ENCODE data around the gene ITGB5. TPM values are rescaled to one million over a fixed set of nuclear protein-coding genes. Genes with fewer than 3 reads are reported as not detected.

ITGB5 gene
- total RNA-seq, 1 donor from 2014 or later = 161 TPM

- no peak for DNase-seq (ENCODE audit: low read depth, low spot score)
These were observed 26.1 kb downstream of the ITGB5 start for GRCh38 chr3:124861041-124861440.

- DNase-seq (ENCODE audit: low read depth, low spot score) = peak; percentile 82
These were observed 26.6 kb downstream of the ITGB5 start for GRCh38 chr3:124860599-124860998.

DNA sequence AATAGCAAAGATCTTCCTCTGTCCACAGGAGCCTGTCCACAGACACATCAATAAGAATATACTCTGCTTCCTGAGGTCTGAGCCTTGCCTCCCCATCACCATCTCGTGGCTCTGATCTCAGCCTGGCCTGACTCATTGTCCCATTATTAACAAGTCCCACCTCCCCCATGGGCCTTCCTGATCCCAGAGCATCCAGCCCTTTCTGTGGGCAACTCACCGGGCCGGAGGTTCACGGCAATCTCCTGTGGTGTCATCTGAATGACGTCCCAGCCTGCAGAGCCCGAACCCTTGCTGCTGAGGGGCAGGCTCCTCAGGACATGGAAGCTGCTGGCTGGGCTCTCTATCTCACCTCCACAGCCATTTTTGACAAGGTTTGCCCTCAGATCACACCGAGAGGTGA lies 28.1 kb downstream of the ITGB5 start:
- DNase-seq (ENCODE audit: low read depth, low spot score) = peak; percentile 49

GRCh38 chr3:124858275-124858674 lies 28.9 kb downstream of the ITGB5 start:
- DNase-seq (ENCODE audit: low read depth, low spot score) = peak; percentile 40

- DNase-seq (ENCODE audit: low read depth, low spot score) = no peak
These were observed 30.5 kb downstream of the ITGB5 start for GRCh38 chr3:124856677-124857076.

DNA sequence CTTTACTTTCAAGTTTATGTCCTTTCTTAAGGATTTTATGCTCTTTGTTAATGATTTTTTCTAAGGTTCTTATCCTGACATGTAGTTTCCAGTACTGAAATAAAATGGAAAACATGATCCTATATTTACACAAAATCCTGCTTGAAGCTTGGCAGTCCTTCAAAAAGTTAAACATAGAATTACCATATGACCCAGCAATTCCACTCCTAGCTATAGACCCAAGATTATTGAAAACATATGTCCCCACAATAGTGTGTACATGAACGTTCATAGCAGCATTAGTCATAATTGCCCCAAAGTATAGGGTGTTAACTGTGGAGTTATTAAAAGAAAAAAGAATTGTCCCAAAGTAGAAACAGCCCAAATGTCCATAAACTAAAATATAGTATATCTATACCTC lies 33.2 kb downstream of the ITGB5 start:
- no peak for DNase-seq (ENCODE audit: low read depth, low spot score)

GRCh38 chr3:124853446-124853845 lies 33.7 kb downstream of the ITGB5 start:
- no peak for DNase-seq (ENCODE audit: low read depth, low spot score)

- DNase-seq (ENCODE audit: low read depth, low spot score) = no peak
These were observed 35.3 kb downstream of the ITGB5 start for GRCh38 chr3:124851905-124852304.

DNA sequence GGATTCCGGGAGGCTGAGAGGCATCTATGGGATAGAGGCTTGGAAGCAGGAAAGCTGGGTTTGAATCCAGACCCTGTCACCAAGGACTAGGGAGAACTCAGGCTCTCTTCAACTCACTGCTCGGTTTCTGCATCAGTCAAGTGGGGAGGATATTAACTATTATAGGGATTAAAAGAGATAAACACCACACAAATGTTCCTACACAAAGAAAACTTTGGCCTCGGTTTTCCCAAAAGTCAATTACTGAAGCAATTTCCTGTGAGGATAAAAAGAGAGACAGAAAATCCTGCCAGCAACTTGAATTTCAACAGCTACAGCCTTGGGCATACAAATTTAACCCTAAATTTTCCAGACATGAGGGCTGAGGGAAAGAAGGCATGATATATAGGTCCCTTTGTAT lies 36.0 kb downstream of the ITGB5 start:
- no peak for DNase-seq (ENCODE audit: low read depth, low spot score)

DNA sequence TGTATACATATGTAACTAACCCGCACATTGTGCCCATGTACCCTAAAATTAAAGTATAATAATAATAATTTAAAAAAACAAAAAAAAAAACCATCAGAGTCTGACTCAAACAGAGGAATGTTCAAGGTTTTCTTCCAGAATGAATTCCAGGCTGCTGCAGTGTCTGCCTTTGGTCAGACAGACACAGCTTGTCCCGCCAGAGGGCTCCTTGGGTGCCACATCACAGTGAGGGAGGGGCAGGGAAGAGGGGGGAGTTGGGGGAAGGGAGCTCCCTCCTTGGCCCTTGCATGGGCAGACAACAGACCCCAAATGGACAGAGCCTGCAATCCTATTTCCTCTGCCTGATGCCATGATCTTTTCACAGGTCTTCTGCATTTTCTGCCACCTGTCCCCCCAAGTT lies 36.5 kb downstream of the ITGB5 start:
- DNase-seq (ENCODE audit: low read depth, low spot score) = no peak

DNA sequence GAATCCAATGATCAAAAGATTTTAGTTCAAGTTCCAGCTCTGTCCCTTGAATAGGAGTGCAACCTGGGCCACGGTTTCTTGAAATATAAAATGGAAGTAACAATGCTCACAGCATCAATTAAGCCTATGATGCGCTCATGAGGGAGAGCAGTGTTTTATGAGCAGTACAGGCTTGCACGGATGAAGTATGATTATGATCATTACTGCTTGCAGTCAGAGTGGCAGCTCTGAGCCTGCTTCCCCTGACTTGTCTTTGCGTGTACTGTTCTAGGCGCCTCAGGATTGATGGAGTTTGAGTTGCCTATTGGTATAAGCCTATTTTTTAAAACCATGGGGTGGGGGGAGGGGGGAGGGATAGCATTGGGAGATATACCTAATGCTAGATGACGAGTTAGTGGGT lies 37.0 kb downstream of the ITGB5 start:
- DNase-seq (ENCODE audit: low read depth, low spot score) = no peak

DNA sequence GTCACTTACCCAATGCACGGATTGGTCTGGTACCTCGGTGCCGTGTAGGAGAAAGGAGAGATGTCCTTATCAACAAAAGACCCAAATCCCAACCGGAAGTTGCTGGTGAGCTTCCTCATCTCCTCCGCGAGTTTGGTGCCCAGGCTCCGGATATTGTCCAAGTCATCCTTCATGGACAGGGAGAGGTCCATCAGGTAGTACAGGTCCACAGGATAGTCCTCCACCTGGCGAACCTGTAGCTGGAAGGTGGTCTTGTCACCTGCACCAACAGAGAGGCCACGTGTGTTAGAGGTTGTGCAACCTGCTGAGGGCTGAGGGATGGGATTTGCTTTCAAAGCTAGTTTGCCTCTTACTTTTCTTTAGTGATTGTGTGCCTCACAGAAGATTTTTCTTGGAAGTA lies 38.9 kb downstream of the ITGB5 start:
- DNase-seq (ENCODE audit: low read depth, low spot score) = no peak

- DNase-seq (ENCODE audit: low read depth, low spot score) = no peak
These were observed 39.3 kb downstream of the ITGB5 start for GRCh38 chr3:124847863-124848262.

DNA sequence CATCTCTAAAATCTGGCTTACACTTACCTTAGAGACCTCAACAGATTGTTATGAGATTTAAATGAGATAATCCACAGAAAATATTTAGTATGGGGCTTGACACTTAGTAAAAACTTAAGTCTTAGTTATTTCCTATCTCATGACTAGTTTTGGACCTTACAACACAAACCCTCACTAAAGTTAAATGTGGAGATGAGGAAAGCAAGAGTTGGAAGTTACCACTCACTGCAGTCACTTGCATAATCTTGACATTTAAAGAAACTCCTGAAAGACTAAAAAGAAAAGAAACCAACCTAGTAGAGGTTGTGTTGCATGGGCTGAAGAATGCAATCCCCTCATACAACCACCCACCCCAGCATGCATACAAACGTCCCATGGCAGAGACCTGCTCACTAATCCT lies 40.1 kb downstream of the ITGB5 start:
- DNase-seq (ENCODE audit: low read depth, low spot score) = no peak

DNA sequence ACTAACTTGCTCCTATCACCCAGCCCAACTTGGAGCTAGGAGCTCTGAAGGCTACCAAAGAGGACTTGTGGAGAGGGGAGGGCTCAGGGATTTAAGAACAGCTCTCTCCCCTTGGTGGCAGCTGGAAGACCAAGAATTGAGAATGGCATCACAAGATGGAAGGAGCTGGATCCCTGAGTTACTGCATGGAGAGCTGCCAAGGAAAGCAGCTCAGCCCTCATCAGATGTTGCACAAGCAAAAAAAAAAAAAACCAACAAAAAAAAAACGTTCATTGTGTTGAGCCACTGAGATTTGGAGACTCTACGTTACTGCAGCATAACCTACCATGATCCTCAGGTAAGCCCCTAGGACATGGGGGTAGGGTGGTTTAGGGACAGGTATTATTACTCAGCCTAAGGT lies 41.0 kb downstream of the ITGB5 start:
- no peak for DNase-seq (ENCODE audit: low read depth, low spot score)

- peak; percentile 39 for DNase-seq (ENCODE audit: low read depth, low spot score)
These were observed 41.8 kb downstream of the ITGB5 start for GRCh38 chr3:124845406-124845805.

DNA sequence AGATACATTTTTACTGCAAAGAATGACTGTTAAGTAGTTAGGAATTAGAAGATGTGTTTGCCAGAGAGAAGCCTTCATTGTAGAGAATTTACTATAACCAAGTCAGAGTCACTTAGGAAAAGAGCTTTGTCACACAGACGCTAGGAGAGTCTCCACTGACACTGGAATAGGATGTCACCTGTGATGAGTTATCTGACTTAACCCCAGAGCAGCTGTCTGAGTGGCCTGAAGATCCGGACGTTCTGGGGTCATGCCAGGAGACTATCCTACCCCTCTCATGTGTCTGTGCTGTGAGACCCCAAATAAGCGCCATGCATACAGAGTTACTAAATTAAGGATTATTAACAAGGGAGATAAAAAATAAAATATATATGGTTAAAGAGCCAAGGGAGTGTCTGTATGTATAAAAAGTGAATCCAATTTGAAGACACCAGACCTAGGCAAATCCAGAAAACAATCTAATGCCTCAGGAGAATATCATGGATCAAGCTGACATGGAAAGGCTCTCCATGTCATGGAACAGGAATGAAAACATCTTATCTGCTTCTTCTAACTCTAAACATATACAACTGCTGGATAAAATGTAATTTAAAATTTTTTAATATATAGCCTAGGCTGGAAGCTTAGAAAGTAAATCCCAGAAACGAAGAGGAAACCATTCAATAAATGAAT lies 43.5 kb downstream of the ITGB5 start:
- DNase-seq (ENCODE audit: low read depth, low spot score) = no peak

DNA sequence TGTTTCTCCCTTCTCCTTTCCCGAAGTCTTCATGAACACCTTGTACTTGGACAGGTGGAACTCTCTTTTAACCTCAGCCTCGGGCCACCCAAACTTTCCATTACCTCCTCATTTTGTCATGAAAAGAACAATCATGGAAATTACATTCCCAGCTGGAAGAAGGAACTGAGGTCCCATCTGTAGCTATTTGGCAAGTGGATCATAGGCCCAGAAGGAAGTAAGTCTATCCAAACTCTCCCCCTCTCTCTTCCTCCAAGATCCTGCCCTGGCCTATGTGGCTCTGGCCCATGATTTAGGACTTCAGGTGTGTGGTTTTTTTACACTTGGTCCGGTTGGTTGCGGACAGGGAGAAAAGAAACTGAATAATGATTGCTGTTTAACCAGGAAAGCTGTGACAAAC lies 44.1 kb downstream of the ITGB5 start:
- no peak for DNase-seq (ENCODE audit: low read depth, low spot score)

GRCh38 chr3:124841517-124841916 lies 45.6 kb downstream of the ITGB5 start:
- no peak for DNase-seq (ENCODE audit: low read depth, low spot score)

GRCh38 chr3:124840331-124840730 lies 46.8 kb downstream of the ITGB5 start:
- DNase-seq (ENCODE audit: low read depth, low spot score) = no peak

DNA sequence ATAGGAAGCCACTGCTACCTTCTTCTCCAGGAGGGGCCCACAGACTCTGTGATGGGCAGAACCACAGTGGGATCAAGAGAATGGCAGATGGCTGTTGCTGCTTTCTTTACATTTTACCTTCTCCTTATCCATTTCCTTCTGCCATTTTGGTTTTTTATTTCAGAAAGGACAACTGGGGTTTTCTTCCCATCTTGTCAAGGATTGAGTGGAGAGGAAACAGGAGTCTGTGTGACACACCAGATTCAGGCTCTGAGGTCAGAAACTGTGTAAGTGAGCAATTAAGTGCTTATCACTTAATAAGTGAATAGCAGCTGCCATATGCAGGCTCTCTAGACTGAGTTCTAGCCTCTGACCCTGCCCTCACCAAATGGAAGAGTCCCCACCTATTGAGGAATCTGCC lies 47.3 kb downstream of the ITGB5 start:
- DNase-seq (ENCODE audit: low read depth, low spot score) = no peak

DNA sequence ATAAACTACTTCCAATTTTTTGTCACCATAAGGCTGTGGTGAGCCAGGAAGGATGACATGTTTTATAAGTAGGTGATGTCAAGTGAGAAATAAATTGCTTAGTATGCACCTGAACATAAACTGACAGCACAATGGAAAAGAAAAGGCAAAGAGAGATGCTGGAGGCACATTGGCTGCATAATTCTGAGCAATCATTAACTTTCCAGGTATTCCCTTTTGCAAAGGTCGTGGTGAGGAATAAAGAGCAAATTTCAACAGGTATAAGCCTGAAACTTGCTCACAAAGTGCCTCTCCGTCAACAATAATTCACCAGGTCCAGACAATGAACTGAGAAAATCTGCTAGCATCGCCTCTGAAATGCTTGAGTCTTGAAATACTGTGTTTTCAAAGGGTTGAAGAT lies 48.2 kb downstream of the ITGB5 start:
- no peak for DNase-seq (ENCODE audit: low read depth, low spot score)

DNA sequence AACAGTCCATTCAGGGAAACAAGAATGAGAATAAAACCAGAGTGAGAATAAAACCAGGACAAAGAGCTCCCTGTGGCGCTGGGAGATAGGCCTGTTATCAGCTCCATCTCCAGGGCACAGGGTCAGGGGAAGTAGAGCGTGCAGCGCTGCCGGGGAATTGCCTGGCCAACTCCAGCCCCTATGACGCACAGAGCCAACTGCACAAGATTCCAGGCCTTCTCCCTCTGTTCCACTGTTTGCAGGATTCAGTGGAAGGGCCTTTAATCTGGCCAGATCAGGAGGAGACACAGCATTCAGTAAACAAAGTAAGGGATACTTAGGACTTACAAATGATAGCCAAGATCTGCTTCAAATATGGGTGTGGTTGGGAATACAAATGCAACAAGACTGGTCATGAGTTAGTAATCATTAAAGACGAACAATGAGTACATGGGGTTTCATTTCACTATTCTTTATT lies 49.4 kb downstream of the ITGB5 start:
- DNase-seq (ENCODE audit: low read depth, low spot score) = peak; percentile 57

- DNase-seq (ENCODE audit: low read depth, low spot score) = no peak
These were observed 50.1 kb downstream of the ITGB5 start for GRCh38 chr3:124837065-124837464.
